ENCODE data around the gene RABGAP1L. TPM values are rescaled to one million over a fixed set of nuclear protein-coding genes. Genes with fewer than 3 reads are reported as not detected.
"Not testable (repeated sequence)": the region's sequence is repeated elsewhere in the genome, so short reads cannot be mapped to it uniquely, and the experiment has no call there.

RABGAP1L gene
- polyA plus RNA-seq, 3 donors: 35.2 to 75.3 (median 63.3) TPM

GRCh38 chr1:174894117-174894762 is 734.9 kb downstream of the RABGAP1L start:
- Histone ChIP-seq H3K4me1 (ENCODE audit: control insufficient read depth in 1 of 2, insufficient read depth in 2 of 2, low read length in 2 of 2) (no peaks in the 10 kb centered on the region), H3K36me3 (replicated peaks in 1 of 2; ENCODE audit: control insufficient read depth in 1 of 2, insufficient read depth in 2 of 2, low read length in 2 of 2) (peaks cover 0 to 4% of the 10 kb centered on the region in 2 donors), H3K4me3 (replicated peaks in 1 of 3; ENCODE audit: low read depth in 2 of 3, low read length in 3 of 3) (no peak overlapping the region), H2AFZ (ENCODE audit: insufficient read depth, low read depth, low read length, poor library complexity, severe bottlenecking) (no peak overlapping the region), H3K9ac (ENCODE audit: insufficient read depth, low read length, poor library complexity, severe bottlenecking) (no peak overlapping the region), H3K27ac (ENCODE audit: low read depth in 1 of 2, low read length in 2 of 2) (no peak overlapping the region), H3K9me3 (replicated peaks in 1 of 2; ENCODE audit: control insufficient read depth in 1 of 2, insufficient read depth in 1 of 2, low read length in 2 of 2) (no peaks in the 10 kb centered on the region), H3K27me3 (ENCODE audit: control insufficient read depth in 2 of 2, insufficient read depth in 2 of 2, low read length in 2 of 2) (no peaks in the 10 kb centered on the region), H4K20me1 (ENCODE audit: insufficient read depth, low read length) (no peaks in the 10 kb centered on the region), H3K4me2 (replicated peaks; ENCODE audit: extremely low read depth, low read length, poor library complexity, severe bottlenecking) (no peak overlapping the region), H3K79me2 (ENCODE audit: insufficient read depth, low read length) (no peaks in the 10 kb centered on the region)
- Mint-ChIP-seq H3K36me3 (peaks cover 8 to 15% of the 10 kb centered on the region in 2 donors), H3K27ac (peak overlapping the region in 1 of 7 donors; percentile 57), H3K4me1 (peaks cover 2% of the 10 kb centered on the region), H3K27me3 (ENCODE audit: low read depth in 3 of 3) (peaks cover 0 to 2% (median 1%) of the 10 kb centered on the region in 3 donors), H3K9me3 (peaks cover 0 to 2% (median 0%) of the 10 kb centered on the region in 7 donors), H3K4me3 (no peak overlapping the region)
- no peak for DNase-seq
- no CpG with 5 or more reads among the region's 2 CpGs for WGBS (ENCODE audit: insufficient coverage)
- TF ChIP-seq CTCF (IDR thresholded peaks at IDR 0.05): no peak
- intact Hi-C loops (cut with micrococcal nuclease): no loop called here

GRCh38 chr1:174895610-174896009 is 736.3 kb downstream of the RABGAP1L start:
- no CpG with 5 or more reads among the region's 1 CpG for WGBS (ENCODE audit: insufficient coverage)
- intact Hi-C loops (cut with micrococcal nuclease): loop anchor here in 1 of 2 donors (5.0 kb wide), 1 partner anchor 37 kb away; no protein-coding TSS in a partner anchor
- H4K20me1 ChIP-seq (ENCODE audit: insufficient read depth, low read length); H3K4me3 Mint-ChIP-seq; H3K27me3 Mint-ChIP-seq (ENCODE audit: low read depth in 3 of 3); H3K27me3 ChIP-seq (ENCODE audit: control insufficient read depth in 2 of 2, insufficient read depth in 2 of 2, low read length in 2 of 2); H3K27ac ChIP-seq (ENCODE audit: low read depth in 1 of 2, low read length in 2 of 2); H3K27ac Mint-ChIP-seq; DNase-seq; H3K9me3 ChIP-seq (replicated peaks in 1 of 2; ENCODE audit: control insufficient read depth in 1 of 2, insufficient read depth in 1 of 2, low read length in 2 of 2); H3K4me2 ChIP-seq (replicated peaks; ENCODE audit: extremely low read depth, low read length, poor library complexity, severe bottlenecking); H3K4me1 ChIP-seq (ENCODE audit: control insufficient read depth in 1 of 2, insufficient read depth in 2 of 2, low read length in 2 of 2); H3K9me3 Mint-ChIP-seq; H3K79me2 ChIP-seq (ENCODE audit: insufficient read depth, low read length); H2AFZ ChIP-seq (ENCODE audit: insufficient read depth, low read depth, low read length, poor library complexity, severe bottlenecking); H3K36me3 ChIP-seq (replicated peaks in 1 of 2; ENCODE audit: control insufficient read depth in 1 of 2, insufficient read depth in 2 of 2, low read length in 2 of 2); H3K4me1 Mint-ChIP-seq; H3K4me3 ChIP-seq (replicated peaks in 1 of 3; ENCODE audit: low read depth in 2 of 3, low read length in 3 of 3); H3K9ac ChIP-seq (ENCODE audit: insufficient read depth, low read length, poor library complexity, severe bottlenecking): not testable (repeated sequence)
- peaks cover 14 to 15% of the 10 kb centered on the region in 2 donors for H3K36me3 Mint-ChIP-seq

Measured in CD14-positive monocyte (primary cell).